H9 (cell line): ENCODE data around the gene WDR70. TPM values are rescaled to one million over a fixed set of nuclear protein-coding genes. Genes with fewer than 3 reads are reported as not detected.
"Not testable (repeated sequence)": the region's sequence is repeated elsewhere in the genome, so short reads cannot be mapped to it uniquely, and the experiment has no call there.

Experiments
- DNase-seq: peaks from one replicate; pipeline ENCODE4 v3.0.0-alpha.2; 2017
- H2AFZ ChIP-seq: one replicate; pipeline ENCODE4 v1.6.1; 2013; ENCODE audit warnings: mild to moderate bottlenecking, low read length, control low read depth, moderate library complexity
- H2AK5ac ChIP-seq: 2 replicates; pipeline ENCODE4 v1.6.1; 2013; ENCODE audit warnings: low read length, control low read depth, mixed read lengths; ENCODE audit not compliant: insufficient read length
- H2BK120ac ChIP-seq: one replicate; pipeline ENCODE4 v1.6.1; 2013; ENCODE audit warnings: low read depth, mild to moderate bottlenecking, low read length, control low read depth, inconsistent platforms; ENCODE audit not compliant: poor library complexity, severe bottlenecking
- H2BK12ac ChIP-seq: 2 replicates; pipeline ENCODE4 v1.6.1; 2013; ENCODE audit warnings: low read length, control low read depth, mixed read lengths, low read depth; ENCODE audit not compliant: insufficient read length
- H2BK15ac ChIP-seq: 2 replicates; pipeline ENCODE4 v1.6.1; 2013; ENCODE audit warnings: low read depth, low read length, control low read depth
- H2BK20ac ChIP-seq: one replicate; pipeline ENCODE4 v1.6.1; 2013; ENCODE audit warnings: low read depth, mild to moderate bottlenecking, low read length, control low read depth, inconsistent platforms; ENCODE audit not compliant: poor library complexity, severe bottlenecking
- H2BK5ac ChIP-seq: 2 replicates; pipeline ENCODE4 v1.6.1; 2013; ENCODE audit warnings: low read length, control low read depth, mixed read lengths; ENCODE audit not compliant: insufficient read length
- H3K14ac ChIP-seq: 2 replicates; pipeline ENCODE4 v1.6.1; 2013; ENCODE audit warnings: low read length, control low read depth; ENCODE audit not compliant: insufficient read depth
- H3K18ac ChIP-seq: 2 replicates; pipeline ENCODE4 v1.6.1; 2013; ENCODE audit warnings: low read depth, mild to moderate bottlenecking, mixed read lengths, low read length, control low read depth; ENCODE audit not compliant: insufficient read length
- H3K23ac ChIP-seq: 2 replicates; pipeline ENCODE4 v1.6.1; 2013; ENCODE audit warnings: low read length, control low read depth, mixed read lengths, low read depth; ENCODE audit not compliant: insufficient read length
- H3K23me2 ChIP-seq: 2 replicates; pipeline ENCODE4 v1.6.1; 2013; ENCODE audit warnings: low read depth, mild to moderate bottlenecking, mixed read lengths, low read length, control low read depth; ENCODE audit not compliant: insufficient read length, poor library complexity, severe bottlenecking
- H3K27ac ChIP-seq: 2 replicates; pipeline ENCODE4 v1.5.1; 2013; ENCODE audit warnings: low read length, control low read depth, mixed read lengths, low read depth; ENCODE audit not compliant: insufficient read length
- H3K27me3 ChIP-seq: 2 replicates; pipeline ENCODE4 v1.6.1; 2013; ENCODE audit warnings: low read length, control low read depth, inconsistent platforms; ENCODE audit not compliant: insufficient read depth
- H3K4ac ChIP-seq: 2 replicates; pipeline ENCODE4 v1.6.1; 2013; ENCODE audit warnings: low read depth, mild to moderate bottlenecking, control low read depth, inconsistent platforms, low read length, moderate library complexity
- H3K4me1 ChIP-seq: 2 replicates; pipeline ENCODE4 v1.6.1; 2013; ENCODE audit warnings: low read length, control low read depth, inconsistent platforms; ENCODE audit not compliant: insufficient read depth
- H3K4me2 ChIP-seq: 2 replicates; pipeline ENCODE4 v1.6.1; 2013; ENCODE audit warnings: low read length, control low read depth, mixed read lengths; ENCODE audit not compliant: insufficient read length, insufficient read depth
- H3K56ac ChIP-seq: 2 replicates; pipeline ENCODE4 v1.6.1; 2013; ENCODE audit warnings: low read depth, mild to moderate bottlenecking, mixed read lengths, low read length, control low read depth; ENCODE audit not compliant: insufficient read length
- H3K79me1 ChIP-seq: 2 replicates; pipeline ENCODE4 v1.6.1; 2013; ENCODE audit warnings: low read depth, mild to moderate bottlenecking, moderate library complexity, low read length, control low read depth, inconsistent platforms; ENCODE audit not compliant: insufficient read depth, poor library complexity, severe bottlenecking
- H3K79me2 ChIP-seq: 2 replicates; pipeline ENCODE4 v1.6.1; 2013; ENCODE audit warnings: low read length, control low read depth, inconsistent platforms; ENCODE audit not compliant: insufficient read depth
- H3K9ac ChIP-seq: 2 replicates; pipeline ENCODE4 v1.6.1; 2013; ENCODE audit warnings: low read length, control low read depth, mixed read lengths; ENCODE audit not compliant: insufficient read length; ENCODE audit errors: extremely low read depth
- H3K9me3 ChIP-seq: one replicate; pipeline ENCODE4 v1.6.1; 2013; ENCODE audit warnings: low read depth, low read length, inconsistent platforms; ENCODE audit not compliant: control insufficient read depth
- H3T11ph ChIP-seq: one replicate; pipeline ENCODE4 v1.6.1; 2013; ENCODE audit warnings: mild to moderate bottlenecking, low read length, control low read depth, inconsistent platforms
- H4K20me1 ChIP-seq: one replicate; pipeline ENCODE4 v1.6.1; 2013; ENCODE audit not compliant: control insufficient read depth, insufficient read length, insufficient read depth
- H4K5ac ChIP-seq: 2 replicates; pipeline ENCODE4 v1.6.1; 2013; ENCODE audit warnings: low read depth, mild to moderate bottlenecking, mixed read lengths, low read length, control low read depth; ENCODE audit not compliant: insufficient read length
- H4K8ac ChIP-seq: replicated peaks from 2 replicates; pipeline ENCODE4 v1.6.1; 2013; ENCODE audit warnings: low read length, control low read depth, mixed read lengths, low read depth; ENCODE audit not compliant: insufficient read length
- H4K91ac ChIP-seq: 2 replicates; pipeline ENCODE4 v1.6.1; 2013; ENCODE audit warnings: low read depth, mild to moderate bottlenecking, moderate library complexity, mixed read lengths, low read length, control low read depth; ENCODE audit not compliant: insufficient read length
- H3K27ac Mint-ChIP-seq, 3 experiments: 2 replicates in 2 of 3; 3 replicates in 1 of 3; pipeline ENCODE4 v1.8.0; 2020 to 2021; ENCODE audit warnings: mixed read lengths in 3 of 3, mild to moderate bottlenecking in 1 of 3, moderate library complexity in 1 of 3
- H3K27me3 Mint-ChIP-seq: 2 replicates; pipeline ENCODE4 v1.8.0; 2021; ENCODE audit warnings: low read depth, mild to moderate bottlenecking, moderate library complexity, mixed read lengths
- H3K36me3 Mint-ChIP-seq, 3 experiments: 2 replicates in 2 of 3; 3 replicates in 1 of 3; pipeline ENCODE4 v1.8.0; 2020 to 2021; ENCODE audit warnings: low read depth in 3 of 3, mixed read lengths in 3 of 3; ENCODE audit not compliant: insufficient read depth in 1 of 3
- H3K4me1 Mint-ChIP-seq, 2 experiments: 2 replicates each; pipeline ENCODE4 v1.8.0; 2020; ENCODE audit warnings: mixed read lengths in 2 of 2
- H3K4me3 Mint-ChIP-seq, 2 experiments: 2 replicates in 1 of 2; 3 replicates in 1 of 2; pipeline ENCODE4 v1.8.0; 2020 to 2021; ENCODE audit warnings: mild to moderate bottlenecking in 2 of 2, mixed read lengths in 2 of 2, moderate library complexity in 1 of 2
- H3K9me3 Mint-ChIP-seq, 2 experiments: 2 replicates in 1 of 2; 3 replicates in 1 of 2; pipeline ENCODE4 v1.8.0; 2020; ENCODE audit warnings: mild to moderate bottlenecking in 2 of 2, mixed read lengths in 2 of 2, moderate library complexity in 1 of 2
- WGBS: extraction: QIAGEN DNeasy Blood & Tissue Kit; methylation state at CpG from one replicate; pipeline ENCODE4 v1.1.7; 2013; ENCODE audit warnings: missing lambda C conversion rate, low lambda C conversion rate, mixed read lengths; ENCODE audit not compliant: insufficient read length; ENCODE audit errors: extremely low coverage; 5-methylcytosine and 5-hydroxymethylcytosine counted together
- total RNA-seq: library from RNA; stranded (reverse); gene quantifications from 2 replicates; pipeline ENCODE4 v1.2.1, GENCODE V29; 2021

WDR70 gene
- total RNA-seq, 1 experiment from 2014 or later, result 38.1 TPM

GRCh38 chr5:37594864-37595263, 215.7 kb downstream of the WDR70 start:
- not testable (repeated sequence) for H3K56ac ChIP-seq, H3K14ac ChIP-seq, H2BK15ac ChIP-seq, H3K9me3 ChIP-seq, H3K4ac ChIP-seq, H3K4me3 Mint-ChIP-seq, H2BK5ac ChIP-seq, H3K27me3 ChIP-seq, H3K27ac ChIP-seq, H3K23me2 ChIP-seq, DNase-seq, H2BK20ac ChIP-seq, H3K9me3 Mint-ChIP-seq, H2BK12ac ChIP-seq, H4K5ac ChIP-seq, H4K91ac ChIP-seq, H3K4me1 ChIP-seq, H2AK5ac ChIP-seq, H2AFZ ChIP-seq, H3T11ph ChIP-seq, H3K27ac Mint-ChIP-seq, H3K18ac ChIP-seq, H4K20me1 ChIP-seq, H2BK120ac ChIP-seq, H3K79me2 ChIP-seq, H3K27me3 Mint-ChIP-seq, H3K4me2 ChIP-seq, H3K4me1 Mint-ChIP-seq, H3K9ac ChIP-seq, H3K79me1 ChIP-seq, H4K8ac ChIP-seq, H3K23ac ChIP-seq
- no CpG with 5 or more reads among the region's 2 CpGs for WGBS
- peaks cover 2 to 13% (median 6%) of the 10 kb centered on the region in 3 experiments; a peak in 6 of 7 replicates for H3K36me3 Mint-ChIP-seq
